ENCODE results near the gene BORCS8. TPM values are rescaled to one million over a fixed set of nuclear protein-coding genes. Genes with fewer than 3 reads are reported as not detected.

Gene BORCS8
- total RNA-seq, 4 donors from 2014 or later: 6.9 to 33.9 (median 17.9) TPM

DNA sequence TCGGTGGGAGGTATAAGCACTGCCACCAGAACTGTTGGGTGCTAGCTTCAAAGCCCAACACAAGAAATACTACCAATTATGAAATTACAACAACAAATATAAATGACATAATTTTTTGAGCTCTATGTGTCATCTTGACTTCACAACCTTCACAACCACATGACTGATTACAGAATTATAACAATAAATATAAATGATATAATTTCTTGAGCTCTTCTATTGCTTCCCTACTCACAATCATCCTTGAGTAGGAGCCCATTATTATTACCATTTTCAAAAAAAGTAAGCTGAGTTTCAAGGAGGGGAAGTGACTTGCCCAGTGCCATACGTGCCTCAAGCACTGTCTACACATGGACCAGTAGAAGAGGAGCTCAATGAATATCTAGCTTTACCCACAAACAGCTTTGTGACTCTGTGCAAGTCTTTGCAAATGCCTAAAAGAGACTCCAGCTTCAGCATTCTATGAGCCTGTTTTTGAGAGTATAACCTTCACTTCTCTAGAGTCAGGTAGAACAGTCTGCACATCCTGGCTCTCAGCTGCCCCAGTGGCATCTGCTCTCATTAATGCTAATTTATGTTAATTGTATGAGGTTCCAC is 42.4 kb upstream of the BORCS8 start:
- Histone ChIP-seq H3K27me3 (peaks cover 15% of the 10 kb centered on the region), H3K36me3 (no peaks in the 10 kb centered on the region), H3K27ac (no peak overlapping the region), H3K4me3 (no peak overlapping the region), H3K9me3 (peaks cover 11% of the 10 kb centered on the region), H3K4me1 (no peaks in the 10 kb centered on the region)
- TF ChIP-seq POLR2A (IDR thresholded peaks at IDR 0.05) (no peak), POLR2AphosphoS5 (IDR thresholded peaks at IDR 0.05) (no peak), EP300 (IDR thresholded peaks at IDR 0.05) (no peak)
- TF ChIP-seq, protein P1, sequence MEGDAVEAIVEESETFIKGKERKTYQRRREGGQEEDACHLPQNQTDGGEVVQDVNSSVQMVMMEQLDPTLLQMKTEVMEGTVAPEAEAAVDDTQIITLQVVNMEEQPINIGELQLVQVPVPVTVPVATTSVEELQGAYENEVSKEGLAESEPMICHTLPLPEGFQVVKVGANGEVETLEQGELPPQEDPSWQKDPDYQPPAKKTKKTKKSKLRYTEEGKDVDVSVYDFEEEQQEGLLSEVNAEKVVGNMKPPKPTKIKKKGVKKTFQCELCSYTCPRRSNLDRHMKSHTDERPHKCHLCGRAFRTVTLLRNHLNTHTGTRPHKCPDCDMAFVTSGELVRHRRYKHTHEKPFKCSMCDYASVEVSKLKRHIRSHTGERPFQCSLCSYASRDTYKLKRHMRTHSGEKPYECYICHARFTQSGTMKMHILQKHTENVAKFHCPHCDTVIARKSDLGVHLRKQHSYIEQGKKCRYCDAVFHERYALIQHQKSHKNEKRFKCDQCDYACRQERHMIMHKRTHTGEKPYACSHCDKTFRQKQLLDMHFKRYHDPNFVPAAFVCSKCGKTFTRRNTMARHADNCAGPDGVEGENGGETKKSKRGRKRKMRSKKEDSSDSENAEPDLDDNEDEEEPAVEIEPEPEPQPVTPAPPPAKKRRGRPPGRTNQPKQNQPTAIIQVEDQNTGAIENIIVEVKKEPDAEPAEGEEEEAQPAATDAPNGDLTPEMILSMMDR (IDR thresholded peaks at IDR 0.05): no peak
- WGBS: 87% methylated on average over 2 of the region's 2 CpGs
- DNase-seq (ENCODE audit: low spot score in 2 of 2): no peak

DNA sequence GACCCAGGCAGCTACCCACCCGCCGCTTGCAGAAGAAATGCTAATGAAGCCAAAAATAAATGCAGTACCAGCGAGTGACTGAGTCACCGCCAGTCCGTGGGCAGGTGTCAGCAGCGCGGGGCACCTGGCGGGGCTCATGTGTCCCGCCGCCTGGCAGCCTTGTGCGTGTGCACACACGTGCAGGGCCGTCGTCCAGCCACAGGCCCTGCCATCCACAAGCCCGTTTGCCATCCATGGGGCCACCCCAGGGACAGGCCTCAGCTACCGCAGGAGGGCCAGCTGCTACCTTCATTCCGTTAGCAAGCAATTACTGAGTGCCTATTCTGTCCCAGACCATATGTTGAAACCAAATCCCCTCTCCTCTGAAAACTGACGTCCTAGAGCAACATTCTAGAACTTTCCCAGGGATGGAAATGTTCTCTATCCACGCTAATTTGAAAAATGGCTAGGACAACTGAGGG is 40.3 kb upstream of the BORCS8 start:
- Histone ChIP-seq H3K4me1 (no peaks in the 10 kb centered on the region), H3K27me3 (peaks cover 26% of the 10 kb centered on the region), H3K27ac (no peak overlapping the region), H3K36me3 (no peaks in the 10 kb centered on the region), H3K9me3 (peaks cover 11% of the 10 kb centered on the region), H3K4me3 (no peak overlapping the region)
- 65% methylated on average over 12 of the region's 19 CpGs for WGBS
- TF ChIP-seq POLR2A (IDR thresholded peaks at IDR 0.05): no peak
- no peak for TF ChIP-seq POLR2AphosphoS5 (IDR thresholded peaks at IDR 0.05)
- TF ChIP-seq, protein P1 (IDR thresholded peaks at IDR 0.05): no peak
- TF ChIP-seq EP300 (IDR thresholded peaks at IDR 0.05): no peak
- no peak for DNase-seq (ENCODE audit: low spot score in 2 of 2)

DNA sequence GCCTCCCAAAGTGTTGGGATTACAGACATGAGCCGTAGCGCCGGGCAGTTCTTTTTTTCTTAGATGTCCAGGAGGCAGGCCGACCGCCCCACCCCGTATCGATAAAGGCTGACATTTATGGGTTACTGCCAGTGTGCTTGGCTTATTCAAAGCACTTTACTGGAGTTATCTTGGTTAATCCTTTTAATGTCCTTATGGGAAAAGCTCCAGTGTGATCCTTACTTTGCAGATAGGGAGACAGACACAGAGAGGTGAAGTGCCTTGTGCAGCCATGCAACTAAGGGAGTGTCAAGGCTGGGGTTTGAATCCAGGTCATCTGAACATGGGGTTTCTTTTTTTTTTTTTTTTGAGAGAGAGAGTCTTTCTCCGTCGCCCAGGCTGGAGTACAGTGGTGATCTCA is 39.0 kb upstream of the BORCS8 start:
- DNase-seq (ENCODE audit: low spot score in 2 of 2): no peak
- 84% methylated on average over 9 of the region's 9 CpGs for WGBS
- Histone ChIP-seq H3K27ac (no peak overlapping the region), H3K36me3 (no peaks in the 10 kb centered on the region), H3K4me1 (no peaks in the 10 kb centered on the region), H3K9me3 (peaks cover 11% of the 10 kb centered on the region), H3K27me3 (peaks cover 39% of the 10 kb centered on the region), H3K4me3 (no peak overlapping the region)
- TF ChIP-seq POLR2AphosphoS5 (IDR thresholded peaks at IDR 0.05): no peak

DNA sequence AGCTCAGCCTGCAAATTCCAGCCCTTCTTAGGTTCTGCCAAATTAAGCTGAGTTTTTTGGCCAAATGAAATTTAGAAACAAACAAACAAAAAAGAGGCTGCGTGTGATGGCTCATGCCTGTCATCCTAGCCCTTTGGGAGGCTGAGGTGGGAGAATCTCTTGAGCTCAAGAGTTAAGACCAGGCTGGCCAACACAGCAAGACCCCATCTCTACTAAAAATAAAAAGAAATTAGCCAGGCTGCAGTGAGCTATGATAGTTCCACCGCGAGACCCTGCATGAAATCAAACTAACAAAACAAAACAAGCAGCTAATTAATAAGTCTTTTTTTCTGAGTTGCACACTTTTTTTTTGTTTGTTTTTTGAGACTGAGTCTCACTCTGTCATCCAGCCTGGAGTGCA is 37.7 kb upstream of the BORCS8 start:
- H3K36me3 ChIP-seq: no peaks in the 10 kb centered on the region
- H3K27ac ChIP-seq: no peak overlapping the region
- H3K9me3 ChIP-seq: peaks cover 10% of the 10 kb centered on the region
- TF ChIP-seq, protein P1 (IDR thresholded peaks at IDR 0.05): no peak
- TF ChIP-seq POLR2AphosphoS5 (IDR thresholded peaks at IDR 0.05): no peak
- no peak for TF ChIP-seq POLR2A (IDR thresholded peaks at IDR 0.05)
- no peak for TF ChIP-seq EP300 (IDR thresholded peaks at IDR 0.05)
- no peak overlapping the region for H3K4me3 ChIP-seq
- no peak for DNase-seq (ENCODE audit: low spot score in 2 of 2)
- H3K27me3 ChIP-seq: peaks cover 52% of the 10 kb centered on the region
- H3K4me1 ChIP-seq: peaks cover 11% of the 10 kb centered on the region
- 87% methylated on average over 3 of the region's 3 CpGs for WGBS

DNA sequence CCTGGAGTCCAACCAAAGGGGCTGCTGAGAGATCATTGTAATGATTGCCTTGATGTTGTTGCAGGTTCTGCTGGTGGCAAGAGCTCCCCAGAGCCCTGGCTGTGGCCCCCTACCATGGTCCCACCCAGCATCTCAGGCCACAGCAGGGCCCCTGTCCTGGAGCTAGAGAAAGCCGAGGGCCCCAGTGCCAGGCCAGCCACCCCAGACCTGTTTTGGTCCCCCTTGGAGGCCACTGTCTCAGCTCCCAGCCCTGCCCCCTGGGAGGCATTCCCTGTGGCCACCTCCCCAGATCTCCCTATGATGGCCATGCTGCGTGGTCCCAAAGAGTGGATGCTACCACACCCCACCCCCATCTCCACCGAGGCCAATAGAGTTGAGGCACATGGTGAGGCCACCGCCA is 35.3 kb upstream of the BORCS8 start:
- WGBS: 85% methylated on average over 3 of the region's 4 CpGs
- TF ChIP-seq, protein P1 (IDR thresholded peaks at IDR 0.05): no peak
- TF ChIP-seq EP300 (IDR thresholded peaks at IDR 0.05): no peak
- no peak for TF ChIP-seq POLR2A (IDR thresholded peaks at IDR 0.05)
- TF ChIP-seq POLR2AphosphoS5 (IDR thresholded peaks at IDR 0.05): no peak
- H3K27me3 ChIP-seq: peaks cover 58% of the 10 kb centered on the region

DNA sequence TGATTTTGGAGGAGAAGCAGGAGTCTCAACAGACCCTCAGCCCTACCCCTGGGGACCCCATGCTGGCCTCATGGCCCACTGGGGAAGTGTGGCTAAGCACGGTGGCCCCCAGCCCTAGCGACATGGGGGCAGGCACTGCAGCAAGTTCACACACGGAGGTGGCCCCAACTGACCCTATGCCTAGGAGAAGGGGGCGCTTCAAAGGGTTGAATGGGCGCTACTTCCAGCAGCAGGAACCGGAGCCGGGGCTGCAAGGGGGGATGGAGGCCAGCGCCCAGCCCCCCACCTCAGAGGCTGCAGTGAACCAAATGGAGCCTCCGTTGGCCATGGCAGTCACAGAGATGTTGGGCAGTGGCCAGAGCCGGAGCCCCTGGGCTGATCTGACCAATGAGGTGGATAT is 34.7 kb upstream of the BORCS8 start:
- peaks cover 14% of the 10 kb centered on the region for H3K4me1 ChIP-seq
- TF ChIP-seq POLR2AphosphoS5 (IDR thresholded peaks at IDR 0.05) (no peak), POLR2A (IDR thresholded peaks at IDR 0.05) (no peak), EP300 (IDR thresholded peaks at IDR 0.05) (no peak)
- TF ChIP-seq, protein P1 (IDR thresholded peaks at IDR 0.05): no peak
- no peak overlapping the region for H3K4me3 ChIP-seq
- H3K27ac ChIP-seq: no peak overlapping the region
- 72% methylated on average over 10 of the region's 10 CpGs for WGBS
- DNase-seq (ENCODE audit: low spot score in 2 of 2): no peak
- H3K27me3 ChIP-seq: peaks cover 55% of the 10 kb centered on the region
- H3K36me3 ChIP-seq: no peaks in the 10 kb centered on the region
- H3K9me3 ChIP-seq: no peaks in the 10 kb centered on the region

More for the DNA sequence above, 35.3 kb upstream of the BORCS8 start:
- peaks cover 14% of the 10 kb centered on the region for H3K4me1 ChIP-seq
- DNase-seq (ENCODE audit: low spot score in 2 of 2): no peak
- H3K27ac ChIP-seq: no peak overlapping the region
- H3K4me3 ChIP-seq: no peak overlapping the region
- no peaks in the 10 kb centered on the region for H3K9me3 ChIP-seq
- H3K36me3 ChIP-seq: no peaks in the 10 kb centered on the region

Measured in suprapubic skin (tissue), 4 donors.